Heart right ventricle (tissue), 16 donors: ENCODE results near the gene GP9. TPM values are rescaled to one million over a fixed set of nuclear protein-coding genes. Genes with fewer than 3 reads are reported as not detected.

Experiments
- ATAC-seq, 8 donors: fragments of 200-7000 bp; cut with Tn5 transposase; one replicate each; pipeline ENCODE4 v1.9.1; 2020; ENCODE audit warnings: mild to moderate bottlenecking in 8 of 8, moderate library complexity in 8 of 8, moderate number of reproducible peaks in 1 of 8
- DNase-seq, 2 donors: peaks; one replicate each; pipeline ENCODE4 v3.0.0-alpha.2; 2020
- H3K27ac ChIP-seq, 10 donors: fragments of 200-600 bp; sonication (generic) in 2 of 10; one replicate each; pipeline versions ENCODE4 v1.5.0 to v1.8.0; 2020 to 2022; ENCODE audit warnings: mild to moderate bottlenecking in 3 of 10
- H3K27me3 ChIP-seq, 7 donors: fragments of 200-600 bp; one replicate each; pipeline ENCODE4 v1.8.0; 2021 to 2022; ENCODE audit warnings: mild to moderate bottlenecking in 2 of 7
- H3K36me3 ChIP-seq, 9 donors: fragments of 200-600 bp; sonication (generic) in 1 of 9; one replicate each; pipeline versions ENCODE4 v1.5.0 to v1.8.0; 2020 to 2022; ENCODE audit warnings: mild to moderate bottlenecking in 2 of 9
- H3K4me1 ChIP-seq, 9 donors: fragments of 200-600 bp; sonication (generic) in 1 of 9; one replicate each; pipeline versions ENCODE4 v1.5.0 to v1.8.0; 2020 to 2022; ENCODE audit warnings: mild to moderate bottlenecking in 4 of 9
- H3K4me3 ChIP-seq, 10 donors: fragments of 200-600 bp; sonication (generic) in 2 of 10; one replicate each; pipeline versions ENCODE4 v1.5.0 to v1.8.0; 2020 to 2022; ENCODE audit warnings: mild to moderate bottlenecking in 7 of 10, moderate library complexity in 2 of 10
- H3K9me3 ChIP-seq, 11 donors: fragments of 200-600 bp in 10 of 11; sonication (generic) in 2 of 11; one replicate each; pipeline versions ENCODE4 v1.5.0 to v1.8.0; 2013 to 2022; ENCODE audit warnings: mild to moderate bottlenecking in 2 of 11, control low read depth in 1 of 11, moderate library complexity in 1 of 11
- WGBS, 2 donors: extraction: QIAGEN DNeasy Blood & Tissue Kit; methylation state at CpG; one replicate each; pipeline ENCODE4 v1.1.7; 2013; ENCODE audit warnings: inconsistent platforms in 1 of 2; 5-methylcytosine and 5-hydroxymethylcytosine counted together
- intact Hi-C, 10 donors: fragments of 100-400 bp; cut with DNase I; formaldehyde crosslinking; loops; one replicate each; pipeline versions ENCODE4 v1.11.1 to v1.14.2; 2022
- polyA plus RNA-seq, 2 donors: library from polyadenylated mRNA; stranded (reverse); fragments of 200-250 nt; gene quantifications; one replicate each; pipeline ENCODE4 v1.2.3, GENCODE V29; 2013
- total RNA-seq, 10 donors: library from RNA; stranded (reverse); fragmentation: NEBNext Ultra II Directional in 3 of 10; extraction: Animal tissue kit (Norgen Biotek cat#: 25700) in 3 of 10; gene quantifications; one replicate each; pipeline versions ENCODE4 v1.2.1 to v1.2.4, GENCODE V29; 2021 to 2023
- TF ChIP-seq, protein P1 (sequence below), 9 donors: fragments of 200-600 bp; sonication (generic) in 2 of 9; IDR thresholded peaks; one replicate each; pipeline versions ENCODE4 v1.5.0 to v1.8.0; 2021 to 2022; ENCODE audit warnings: antibody characterized with exemption in 9 of 9, mild to moderate bottlenecking in 5 of 9, moderate library complexity in 1 of 9
- donor health status: Arrhythmogenic right ventricular cardiomyopathy.
- donor health status: ischemic (EF 13 %, LVEDD 7.1; RV severe dilation, severe dysfunction).
- donor health status: healthy with polysubstance abuse.
- donor health status: DM: no; HTN: yes; CAD: no.
- donor health status: DM: no; HTN: no; CAD: no.
- donor health status: ischemic (EF 25% LVEDD 6.9; RV normal size, moderate dysfunction).
- donor health status: ischemic (EF 25% LVEDD 5.7; RV mildly dilated, moderate dysfunction).
- donor health status: healthy.
- donor health status: DM: yes; HTN: yes; CAD: no.
- donor health status: Ischemic cardiomyopathy.
- donor health status: ischemic (EF 35%, LVEDD 5.7; RV mildly dilated, moderate dysfunction).
- donor health status: nonischemic (EF 11% LVEDD 7.7; RV severe dilation, severe dysfunction).
- donor health status: DM: yes; HTN: yes; CAD: no.
- donor health status: PGD.
- donor health status: ischemic (EF 29% LVEDD 5.4; RV normal size, mild dysfunction).
- donor health status: nonischemic (EF 23%, LVEDD 6.1; RV moderate dilation, normal function).

The GP9 gene
- total and polyA plus RNA-seq, 12 donors: 0.13 TPM; not detected in 11

DNA sequence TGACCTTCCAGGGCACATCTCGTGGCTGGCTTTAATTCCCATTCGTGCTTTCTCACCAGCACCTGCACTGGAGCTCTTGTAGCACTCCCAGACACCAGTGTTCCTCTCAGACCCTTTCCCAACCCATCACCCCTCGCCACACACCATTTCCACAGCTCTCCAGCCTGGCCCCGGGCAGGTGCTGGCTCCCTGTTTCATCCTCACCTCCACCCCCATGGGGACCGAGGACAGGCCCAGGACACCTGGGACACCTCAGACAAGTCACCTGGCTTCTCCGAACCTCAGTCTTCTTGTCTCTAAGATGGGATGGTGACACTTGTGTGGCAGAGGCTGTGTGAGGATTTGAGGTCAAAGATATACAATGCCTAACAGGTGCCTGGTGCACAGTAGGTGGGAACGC is 27.4 kb upstream of the GP9 start:
- WGBS, 2 donors: 91 to 92% methylated on average over 7 of the region's 7 CpGs
- TF ChIP-seq, protein P1, sequence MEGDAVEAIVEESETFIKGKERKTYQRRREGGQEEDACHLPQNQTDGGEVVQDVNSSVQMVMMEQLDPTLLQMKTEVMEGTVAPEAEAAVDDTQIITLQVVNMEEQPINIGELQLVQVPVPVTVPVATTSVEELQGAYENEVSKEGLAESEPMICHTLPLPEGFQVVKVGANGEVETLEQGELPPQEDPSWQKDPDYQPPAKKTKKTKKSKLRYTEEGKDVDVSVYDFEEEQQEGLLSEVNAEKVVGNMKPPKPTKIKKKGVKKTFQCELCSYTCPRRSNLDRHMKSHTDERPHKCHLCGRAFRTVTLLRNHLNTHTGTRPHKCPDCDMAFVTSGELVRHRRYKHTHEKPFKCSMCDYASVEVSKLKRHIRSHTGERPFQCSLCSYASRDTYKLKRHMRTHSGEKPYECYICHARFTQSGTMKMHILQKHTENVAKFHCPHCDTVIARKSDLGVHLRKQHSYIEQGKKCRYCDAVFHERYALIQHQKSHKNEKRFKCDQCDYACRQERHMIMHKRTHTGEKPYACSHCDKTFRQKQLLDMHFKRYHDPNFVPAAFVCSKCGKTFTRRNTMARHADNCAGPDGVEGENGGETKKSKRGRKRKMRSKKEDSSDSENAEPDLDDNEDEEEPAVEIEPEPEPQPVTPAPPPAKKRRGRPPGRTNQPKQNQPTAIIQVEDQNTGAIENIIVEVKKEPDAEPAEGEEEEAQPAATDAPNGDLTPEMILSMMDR (IDR thresholded peaks at IDR 0.05): no peak
- Histone ChIP-seq H3K36me3 (peaks cover 0 to 58% (median 0%) of the 10 kb centered on the region in 9 donors), H3K4me3 (no peak overlapping the region), H3K4me1 (peaks cover 0 to 3% (median 0%) of the 10 kb centered on the region in 9 donors), H3K27ac (no peak overlapping the region), H3K27me3 (no peaks in the 10 kb centered on the region), H3K9me3 (peaks cover 0 to 5% (median 0%) of the 10 kb centered on the region in 11 donors)
- DNase-seq (no peak), ATAC-seq (no peak)
- intact Hi-C loops: loop anchor here in 1 of 10 donors (10.0 kb wide), 1 partner anchor 48 kb away; no protein-coding TSS in a partner anchor

DNA sequence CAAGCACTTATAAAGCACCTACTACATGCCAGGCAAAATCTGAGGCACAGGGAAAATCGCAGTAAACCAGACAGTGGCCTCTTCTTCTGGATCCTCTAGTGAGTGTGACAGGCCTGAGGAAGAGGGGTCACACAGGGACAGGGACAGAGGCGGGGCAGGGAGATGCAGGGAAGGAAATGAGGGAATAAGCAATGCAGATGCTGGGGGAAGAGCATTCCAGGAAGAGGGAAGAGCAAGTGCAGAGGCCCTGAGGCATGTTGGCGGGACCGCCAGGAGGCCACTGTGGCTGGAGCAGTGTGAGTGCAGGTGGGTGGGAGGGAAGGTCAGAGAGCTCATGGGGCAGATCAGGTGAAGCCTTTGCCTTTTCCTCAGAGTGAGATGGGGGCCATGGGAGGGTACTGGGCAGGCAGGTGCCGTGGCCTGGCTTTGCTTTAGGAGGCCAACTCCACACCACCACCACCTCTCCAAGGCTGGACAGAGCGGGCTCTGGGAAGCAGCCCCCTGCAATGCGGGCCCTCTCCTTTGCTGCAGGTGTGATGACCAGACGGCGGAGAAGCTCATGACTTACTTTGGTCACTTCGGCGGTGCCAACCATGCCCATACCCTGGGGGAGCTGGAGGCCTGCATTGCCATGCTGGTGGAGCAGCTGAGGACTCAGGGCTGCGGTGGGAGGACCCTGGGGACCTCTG is 26.8 kb upstream of the GP9 start:
- intact Hi-C loops: loop anchor here in 1 of 10 donors (10.0 kb wide), 1 partner anchor 49 kb away; no protein-coding TSS in a partner anchor
- ATAC-seq: peak in 3 of 8 donors; percentile 13 to 38 (median 15)
- whole genome bisulfite sequencing, 2 donors: 87 to 88% methylated on average over 12 of the region's 12 CpGs
- Histone ChIP-seq H3K36me3 (peaks cover 0 to 64% (median 0%) of the 10 kb centered on the region in 9 donors), H3K9me3 (peaks cover 0 to 5% (median 0%) of the 10 kb centered on the region in 11 donors), H3K27ac (no peak overlapping the region), H3K4me1 (peaks cover 0 to 3% (median 0%) of the 10 kb centered on the region in 9 donors), H3K27me3 (no peaks in the 10 kb centered on the region), H3K4me3 (no peak overlapping the region)
- DNase-seq: no peak
- TF ChIP-seq, protein P1 (IDR thresholded peaks at IDR 0.05): no peak

DNA sequence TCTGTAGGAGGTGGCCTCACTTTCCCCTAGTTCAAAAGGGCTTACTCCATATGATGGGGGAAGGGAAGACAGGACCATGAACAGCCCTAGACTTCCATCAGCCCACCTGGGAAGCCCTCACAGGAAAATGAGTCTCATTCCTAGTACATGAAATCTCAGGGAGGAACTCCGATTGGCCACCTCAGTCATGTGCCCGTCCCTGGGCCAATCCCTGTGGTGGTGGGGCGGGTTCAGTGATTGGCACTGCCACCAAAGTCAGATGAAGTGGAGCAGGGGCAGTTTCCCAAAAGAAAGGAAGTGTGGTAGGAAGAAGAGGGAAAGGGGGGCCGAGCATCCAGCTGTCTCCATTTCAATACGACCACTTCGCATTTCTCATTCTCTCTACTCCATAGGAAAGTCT is 25.9 kb upstream of the GP9 start:
- 91 to 93% methylated on average over 6 of the region's 6 CpGs for WGBS, 2 donors
- TF ChIP-seq, protein P1 (IDR thresholded peaks at IDR 0.05): no peak

GRCh38 chr3:129035360-129036221 is 25.0 kb upstream of the GP9 start:
- Histone ChIP-seq H3K36me3 (peaks cover 0 to 82% (median 0%) of the 10 kb centered on the region in 9 donors), H3K9me3 (no peaks in the 10 kb centered on the region), H3K27ac (no peak overlapping the region), H3K4me1 (peaks cover 0 to 7% (median 0%) of the 10 kb centered on the region in 9 donors), H3K4me3 (no peak overlapping the region), H3K27me3 (no peaks in the 10 kb centered on the region)
- intact Hi-C loops: loop anchor here in 1 of 10 donors (10.0 kb wide), 1 partner anchor 51 kb away; no protein-coding TSS in a partner anchor
- TF ChIP-seq, protein P1 (IDR thresholded peaks at IDR 0.05): no peak
- WGBS, 2 donors: 89 to 90% methylated on average over 11 of the region's 11 CpGs
- DNase-seq (no peak), ATAC-seq (no peak)

More for the DNA sequence above, 25.9 kb upstream of the GP9 start:
- DNase-seq: no peak
- Histone ChIP-seq H3K36me3 (peaks cover 0 to 73% (median 0%) of the 10 kb centered on the region in 9 donors), H3K9me3 (peaks cover 0 to 5% (median 0%) of the 10 kb centered on the region in 11 donors), H3K4me1 (peaks cover 0 to 7% (median 0%) of the 10 kb centered on the region in 9 donors), H3K4me3 (no peak overlapping the region), H3K27me3 (no peaks in the 10 kb centered on the region), H3K27ac (no peak overlapping the region)
- intact Hi-C loops: loop anchor here in 1 of 10 donors (10.0 kb wide), 1 partner anchor 50 kb away; no protein-coding TSS in a partner anchor
- ATAC-seq: no peak
